Nephron (organoid): ENCODE measurements around the gene ESR2.
A peak's percentile ranks its signal among the peaks of the same experiment; 100 is the strongest.
"Not testable (repeated sequence)": the region's sequence is repeated elsewhere in the genome, so short reads cannot be mapped to it uniquely, and the experiment has no call there.

Experiments
- H3K27ac Mint-ChIP-seq, 3 experiments: 2 replicates each; pipeline ENCODE4 v1.8.0; 2020; ENCODE audit warnings: mixed read lengths in 3 of 3, mild to moderate bottlenecking in 2 of 3, moderate library complexity in 1 of 3
- H3K27me3 Mint-ChIP-seq: 2 replicates; pipeline ENCODE4 v1.8.0; 2021; ENCODE audit warnings: low read depth, mild to moderate bottlenecking, moderate library complexity, mixed read lengths
- H3K36me3 Mint-ChIP-seq: 2 replicates; pipeline ENCODE4 v1.8.0; 2020; ENCODE audit warnings: low read depth, mixed read lengths
- H3K4me1 Mint-ChIP-seq: 2 replicates; pipeline ENCODE4 v1.8.0; 2020; ENCODE audit warnings: mixed read lengths
- H3K4me3 Mint-ChIP-seq, 3 experiments: 2 replicates each; pipeline ENCODE4 v1.8.0; 2020; ENCODE audit warnings: mild to moderate bottlenecking in 3 of 3, mixed read lengths in 3 of 3, moderate library complexity in 2 of 3
- H3K9me3 Mint-ChIP-seq: 2 replicates; pipeline ENCODE4 v1.8.0; 2020; ENCODE audit warnings: mixed read lengths
- CTCF ChIP-seq, 3 experiments: fragments of 200-600 bp; sonication (generic); IDR thresholded peaks; one replicate each; pipeline ENCODE4 v1.5.0; 2021; ENCODE audit warnings: antibody characterized with exemption in 3 of 3; ENCODE audit not compliant: unreplicated experiment in 3 of 3

ESR2 gene

DNA sequence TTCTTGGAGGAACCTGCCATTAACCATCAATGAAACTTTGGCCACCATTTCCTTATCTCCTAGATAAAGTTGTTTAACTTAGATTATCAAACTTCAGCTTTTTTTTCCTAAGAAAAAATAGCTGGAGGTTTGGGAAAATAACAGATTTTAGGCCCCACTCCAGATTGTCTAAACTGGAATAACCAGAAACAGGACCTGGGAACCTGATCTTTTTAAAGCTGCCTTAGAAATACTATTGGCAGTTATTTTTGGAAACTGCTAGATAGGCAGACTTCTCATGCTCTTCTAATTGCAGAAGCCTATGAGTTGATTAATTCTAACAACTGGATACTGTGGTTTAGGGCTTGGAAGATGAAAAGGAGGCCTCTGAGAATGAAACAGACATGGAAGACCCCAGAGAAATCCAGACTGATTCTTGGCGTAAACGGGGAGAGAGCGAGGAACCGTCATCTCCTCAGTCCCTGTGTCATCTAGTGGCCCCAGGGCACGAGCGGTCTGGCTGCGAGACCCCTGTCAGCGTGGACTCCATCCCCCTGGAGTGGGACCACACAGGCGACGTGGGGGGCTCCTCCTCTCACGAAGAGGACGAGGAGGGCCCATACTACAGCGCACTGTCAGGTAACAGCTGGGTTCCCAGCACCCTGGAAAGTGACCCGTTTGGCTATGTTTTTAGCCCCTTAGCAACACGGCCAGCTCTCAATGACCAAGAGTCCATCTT, 80.2 kb downstream of the ESR2 start:
- H3K27ac Mint-ChIP-seq: no peak overlapping the region
- H3K36me3 Mint-ChIP-seq: peaks cover 79% of the 10 kb centered on the region
- no peak overlapping the region for H3K4me3 Mint-ChIP-seq
- no peaks in the 10 kb centered on the region for H3K27me3 Mint-ChIP-seq
- no peak for TF ChIP-seq CTCF (IDR thresholded peaks at IDR 0.05; ENCODE audit: unreplicated experiment in 3 of 3)
- H3K4me1 Mint-ChIP-seq: peaks cover 38% of the 10 kb centered on the region
- no peaks in the 10 kb centered on the region for H3K9me3 Mint-ChIP-seq

GRCh38 chr14:64213086-64213485, 81.1 kb downstream of the ESR2 start:
- H3K27ac Mint-ChIP-seq: peak overlapping the region in 1 of 3 experiments; percentile 29
- no peaks in the 10 kb centered on the region for H3K27me3 Mint-ChIP-seq
- H3K4me3 Mint-ChIP-seq: no peak overlapping the region
- H3K4me1 Mint-ChIP-seq: peaks cover 32% of the 10 kb centered on the region
- H3K36me3 Mint-ChIP-seq: peaks cover 83% of the 10 kb centered on the region
- no peaks in the 10 kb centered on the region for H3K9me3 Mint-ChIP-seq
- TF ChIP-seq CTCF (IDR thresholded peaks at IDR 0.05; ENCODE audit: unreplicated experiment in 3 of 3): no peak

DNA sequence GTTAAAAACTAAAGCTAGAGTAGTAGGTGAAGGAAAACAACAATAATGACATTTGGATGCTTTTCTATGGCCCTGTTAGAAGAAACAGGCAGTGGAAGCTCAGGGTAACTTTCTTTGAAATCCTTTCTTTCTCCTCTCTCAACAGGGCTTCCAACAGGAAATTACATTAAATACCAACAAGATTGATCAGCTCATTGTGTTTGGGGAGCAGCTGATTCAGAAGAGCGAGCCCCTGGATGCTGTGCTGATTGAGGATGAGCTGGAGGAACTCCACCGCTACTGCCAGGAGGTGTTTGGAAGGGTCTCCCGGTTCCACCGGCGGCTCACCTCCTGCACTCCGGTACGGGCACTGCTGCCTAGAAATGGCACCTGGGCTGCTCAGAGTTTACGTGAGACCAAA, 81.5 kb downstream of the ESR2 start:
- Mint-ChIP-seq H3K9me3 (no peaks in the 10 kb centered on the region), H3K27me3 (no peaks in the 10 kb centered on the region), H3K4me1 (peaks cover 27% of the 10 kb centered on the region), H3K4me3 (no peak overlapping the region), H3K36me3 (peaks cover 80% of the 10 kb centered on the region), H3K27ac (no peak overlapping the region)
- no peak for TF ChIP-seq CTCF (IDR thresholded peaks at IDR 0.05; ENCODE audit: unreplicated experiment in 3 of 3)

- not testable (repeated sequence) for H3K9me3 Mint-ChIP-seq, H3K27me3 Mint-ChIP-seq, H3K4me3 Mint-ChIP-seq
- Mint-ChIP-seq H3K36me3 (peaks cover 62% of the 10 kb centered on the region), H3K27ac (peak overlapping the region in 1 of 3 experiments; percentile 1), H3K4me1 (peaks cover 24% of the 10 kb centered on the region)
Observed at GRCh38 chr14:64210912-64211311, 83.3 kb downstream of the ESR2 start.

GRCh38 chr14:64210216-64210615, 84.0 kb downstream of the ESR2 start:
- peaks cover 55% of the 10 kb centered on the region for H3K36me3 Mint-ChIP-seq
- H3K9me3 Mint-ChIP-seq: no peaks in the 10 kb centered on the region
- no peak for TF ChIP-seq CTCF (IDR thresholded peaks at IDR 0.05; ENCODE audit: unreplicated experiment in 3 of 3)
- no peak overlapping the region for H3K27ac Mint-ChIP-seq
- peaks cover 25% of the 10 kb centered on the region for H3K4me1 Mint-ChIP-seq
- no peak overlapping the region for H3K4me3 Mint-ChIP-seq
- H3K27me3 Mint-ChIP-seq: peaks cover 3% of the 10 kb centered on the region

DNA sequence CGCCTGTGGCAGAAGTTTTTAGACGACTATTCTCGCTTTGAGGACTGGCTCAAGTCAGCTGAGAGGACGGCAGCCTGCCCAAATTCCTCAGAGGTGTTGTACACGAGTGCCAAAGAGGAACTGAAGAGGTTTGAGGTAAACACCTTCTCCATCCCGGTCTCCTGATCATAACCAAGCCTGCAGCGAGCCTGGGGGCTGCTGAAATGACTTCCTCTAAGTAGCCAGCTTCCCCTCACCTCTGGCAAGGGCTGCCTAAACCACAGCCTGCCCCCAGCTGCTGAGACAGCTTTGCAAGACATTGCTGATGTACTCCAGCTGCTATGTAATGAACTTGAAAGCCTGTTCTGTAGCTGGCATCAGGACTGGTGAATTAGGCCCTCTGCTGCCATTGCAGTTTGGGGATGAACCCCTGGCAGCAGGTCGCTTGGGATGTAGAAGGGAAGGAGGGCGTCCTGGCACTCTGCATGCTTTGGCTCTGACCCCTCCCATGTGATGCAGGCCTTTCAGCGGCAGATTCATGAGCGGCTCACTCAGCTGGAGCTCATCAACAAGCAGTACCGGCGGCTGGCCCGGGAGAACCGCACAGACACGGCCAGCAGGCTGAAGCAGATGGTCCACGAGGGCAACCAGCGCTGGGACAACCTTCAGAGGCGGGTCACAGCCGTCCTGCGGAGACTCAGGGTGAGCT, 84.6 kb downstream of the ESR2 start:
- Mint-ChIP-seq H3K4me3 (no peak overlapping the region), H3K9me3 (no peaks in the 10 kb centered on the region), H3K27ac (peak overlapping the region in 2 of 3 experiments; percentile 62 to 75)

More for the DNA sequence above, 84.6 kb downstream of the ESR2 start:
- Mint-ChIP-seq H3K4me1 (peaks cover 25% of the 10 kb centered on the region), H3K36me3 (peaks cover 56% of the 10 kb centered on the region), H3K27me3 (peaks cover 3% of the 10 kb centered on the region)
- no peak for TF ChIP-seq CTCF (IDR thresholded peaks at IDR 0.05; ENCODE audit: unreplicated experiment in 3 of 3)
